Measurements from ENCODE around the gene SLC17A7.

GRCh38 chr19:49470615-49470978 is 29.3 kb upstream of the SLC17A7 start:
- TF ChIP-seq EZH2 (IDR thresholded peaks at IDR 0.05) (no peak), POLR2AphosphoS5 (IDR thresholded peaks at IDR 0.05; ENCODE audit: borderline replicate concordance, low read depth, low read length) (no peak), FOXP2 (optimal IDR thresholded peaks at IDR 0.05; ENCODE audit: control extremely low read depth, extremely low read length, insufficient read depth) (no peak)

Measured in SK-N-MC (cell line).